IPS-NIHi7 (cell line): ENCODE data around the gene NR2E1.

Source experiments
- DNase-seq: peaks from one replicate; pipeline ENCODE4 v3.0.0; 2012; ENCODE audit warnings: mixed read lengths; ENCODE audit errors: extremely low spot score

NR2E1 gene

GRCh38 chr6:108209738-108210137 lies 43.9 kb downstream of the NR2E1 start:
- no peak for DNase-seq

- no peak for DNase-seq
Measured at GRCh38 chr6:108210556-108210955, 44.7 kb downstream of the NR2E1 start.

DNA sequence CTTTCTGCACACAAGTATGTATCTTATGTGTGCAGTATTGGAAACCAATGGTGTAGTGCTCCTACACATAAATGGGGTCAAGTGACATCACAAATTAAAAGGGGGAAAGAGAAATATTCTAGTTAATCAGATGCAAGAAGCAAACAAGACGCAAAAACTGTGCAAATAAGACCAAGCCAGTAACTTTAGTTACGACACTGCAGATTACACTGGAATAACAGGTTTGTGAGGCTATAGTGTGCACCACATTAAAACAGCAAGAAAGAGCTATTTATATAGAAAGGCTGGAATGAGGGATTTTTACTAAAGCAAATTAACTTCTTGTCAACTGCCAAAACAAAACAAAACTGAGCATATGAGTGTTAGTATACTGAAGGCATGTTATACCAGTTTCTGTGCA lies 45.8 kb downstream of the NR2E1 start:
- DNase-seq: no peak

DNA sequence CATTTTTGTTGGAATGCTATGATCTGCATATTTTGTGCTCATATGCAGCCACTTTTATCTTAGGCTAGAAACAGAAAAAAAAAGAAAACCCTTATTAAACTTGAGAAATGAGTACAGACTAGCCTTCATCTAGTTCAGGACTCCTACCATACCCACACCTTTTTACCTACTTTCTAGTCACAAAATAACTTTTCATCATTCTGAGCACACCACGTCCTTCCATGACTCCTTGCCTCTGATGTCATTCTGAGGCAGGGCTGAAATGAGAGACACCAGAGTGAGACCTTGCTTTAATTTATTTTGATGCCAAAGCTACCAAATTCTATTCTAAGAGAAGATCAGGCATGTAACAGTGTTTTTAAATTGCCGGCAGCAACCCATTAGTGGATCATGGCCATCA lies 56.2 kb downstream of the NR2E1 start:
- DNase-seq: no peak

DNA sequence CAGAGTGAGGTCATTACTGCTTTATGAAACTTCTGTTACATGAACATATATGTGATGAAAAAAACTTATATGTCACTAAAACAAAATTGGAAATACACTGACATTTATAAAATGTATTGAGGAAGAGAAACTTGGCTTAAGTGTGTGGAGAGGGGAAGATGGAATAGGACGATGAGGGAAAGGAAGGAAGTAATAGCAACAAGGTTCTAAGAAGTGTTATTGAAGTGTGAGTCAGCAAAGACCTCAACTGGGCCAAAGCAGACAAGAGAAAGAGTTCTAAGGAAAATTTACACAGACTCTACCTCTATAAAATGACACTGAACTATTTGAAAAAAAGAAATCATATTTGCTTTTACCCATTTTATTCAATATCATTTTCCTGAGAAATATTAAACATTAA lies 56.7 kb downstream of the NR2E1 start:
- DNase-seq: no peak

DNA sequence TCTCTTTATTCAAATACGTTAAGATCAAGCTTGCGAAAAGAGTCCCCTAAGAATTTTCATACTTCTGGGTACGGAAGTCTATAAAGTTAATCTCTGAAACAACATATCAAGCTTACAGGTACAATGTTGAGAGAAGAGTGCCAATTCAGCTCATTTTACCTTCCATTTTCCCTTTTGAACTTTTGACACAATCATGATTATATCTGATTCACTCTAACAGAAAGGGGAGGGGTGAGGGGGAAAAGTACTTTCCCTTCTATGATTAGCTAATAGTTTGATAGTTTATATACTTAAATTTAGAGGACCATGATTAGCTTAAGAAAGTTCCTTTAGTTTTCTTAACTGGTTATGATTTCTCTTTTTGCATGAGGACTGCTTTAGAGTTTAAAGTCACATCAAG lies 61.5 kb downstream of the NR2E1 start:
- no peak for DNase-seq

GRCh38 chr6:108228416-108228815 lies 62.6 kb downstream of the NR2E1 start:
- DNase-seq: no peak

- DNase-seq: no peak
Measured at GRCh38 chr6:108235127-108235526, 69.3 kb downstream of the NR2E1 start.

DNA sequence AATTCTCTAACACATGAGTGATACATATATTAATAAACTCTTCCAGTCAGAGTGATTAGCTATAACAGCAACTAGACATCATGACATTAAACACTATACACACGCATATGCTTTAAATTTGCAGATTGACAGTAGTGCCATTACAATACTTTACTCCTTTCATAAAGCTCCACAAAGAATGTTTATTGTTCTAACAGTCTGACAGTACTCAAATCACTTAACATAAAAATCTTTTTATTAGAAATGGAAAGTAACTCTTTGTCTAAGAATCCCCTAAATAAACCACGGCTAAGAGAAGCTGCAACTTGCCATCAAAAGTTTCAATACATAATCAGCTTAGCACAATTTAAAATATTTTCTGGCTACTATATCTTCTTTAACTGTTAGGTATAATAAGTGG lies 71.0 kb downstream of the NR2E1 start:
- no peak for DNase-seq

- no peak for DNase-seq
Measured at GRCh38 chr6:108238322-108238721, 72.5 kb downstream of the NR2E1 start.
